Thyroid gland (tissue), 4 donors: ENCODE results near the gene AOC3. TPM values are rescaled to one million over a fixed set of nuclear protein-coding genes. Genes with fewer than 3 reads are reported as not detected.
A peak's percentile ranks its signal among the peaks of the same experiment; 100 is the strongest.
"Not testable (repeated sequence)": the region's sequence is repeated elsewhere in the genome, so short reads cannot be mapped to it uniquely, and the experiment has no call there.

ENCODE experiments used
- DNase-seq, 2 donors: peaks; one replicate each; pipeline ENCODE4 v3.0.0-alpha.2; 2019
- H3K27ac ChIP-seq, 3 donors: fragments of 200-600 bp; sonication (generic); 1 replicate in 2 of 3; 2 replicates in 1 of 3; pipeline ENCODE4 v1.5.1; 2016 to 2019; ENCODE audit warnings: mild to moderate bottlenecking in 1 of 3, moderate library complexity in 1 of 3
- H3K27me3 ChIP-seq: fragments of 200-600 bp; sonication (generic); one replicate; pipeline ENCODE4 v1.5.1; 2019
- H3K36me3 ChIP-seq, 2 donors: fragments of 200-600 bp; sonication (generic); one replicate each; pipeline ENCODE4 v1.5.1; 2016 to 2019
- H3K4me1 ChIP-seq, 2 donors: fragments of 200-600 bp; sonication (generic); one replicate each; pipeline ENCODE4 v1.5.1; 2017 to 2019
- H3K4me3 ChIP-seq, 3 donors: fragments of 200-600 bp; sonication (generic); replicated peaks in 1 of 3; 1 replicate in 2 of 3; 2 replicates in 1 of 3; pipeline ENCODE4 v1.5.1; 2016; ENCODE audit warnings: mild to moderate bottlenecking in 1 of 3
- H3K9me3 ChIP-seq: fragments of 200-600 bp; sonication (generic); one replicate; pipeline ENCODE4 v1.5.1; 2017
- POLR2A ChIP-seq, 2 donors: fragments of 450-650 bp; IDR thresholded peaks; one replicate each; pipeline ENCODE4 v1.6.1; 2017; ENCODE audit warnings: antibody characterized with exemption in 2 of 2, mild to moderate bottlenecking in 2 of 2, moderate library complexity in 1 of 2
- WGBS, 2 donors: methylation state at CpG; one replicate each; pipeline ENCODE4 v1.1.5; 2017; 5-methylcytosine and 5-hydroxymethylcytosine counted together
- intact Hi-C: fragments of 100-400 bp; cut with DNase I; formaldehyde crosslinking; loops from one replicate; pipeline ENCODE4 v1.15.1; 2023
- total RNA-seq, 4 donors: library from RNA; depleted of rRNA; stranded (reverse); fragments of >200 nt; gene quantifications; one replicate each; pipeline ENCODE4 v1.2.3, GENCODE V29; 2016
- TF ChIP-seq, protein P1 (sequence below), 6 experiments: fragments of 200-600 bp in 3 of 6; fragments of 450-650 bp in 3 of 6; sonication (generic) in 3 of 6; IDR thresholded peaks; one replicate each; pipeline ENCODE4 v1.5.1; 2016 to 2019; ENCODE audit warnings: antibody characterized with exemption in 6 of 6, mild to moderate bottlenecking in 2 of 6, inconsistent platforms in 1 of 6, moderate library complexity in 1 of 6

The AOC3 gene
- total RNA-seq, 4 donors from 2014 or later: 4.2 to 11.6 (median 5.8) TPM

GRCh38 chr17:42866216-42866615 is 15.2 kb downstream of the AOC3 start:
- WGBS, 2 donors: 84 to 88% methylated on average over 3 to 4 of the region's 4 CpGs
- H3K36me3 ChIP-seq: no peaks in the 10 kb centered on the region
- TF ChIP-seq POLR2A (IDR thresholded peaks at IDR 0.05): no peak
- TF ChIP-seq, protein P1, sequence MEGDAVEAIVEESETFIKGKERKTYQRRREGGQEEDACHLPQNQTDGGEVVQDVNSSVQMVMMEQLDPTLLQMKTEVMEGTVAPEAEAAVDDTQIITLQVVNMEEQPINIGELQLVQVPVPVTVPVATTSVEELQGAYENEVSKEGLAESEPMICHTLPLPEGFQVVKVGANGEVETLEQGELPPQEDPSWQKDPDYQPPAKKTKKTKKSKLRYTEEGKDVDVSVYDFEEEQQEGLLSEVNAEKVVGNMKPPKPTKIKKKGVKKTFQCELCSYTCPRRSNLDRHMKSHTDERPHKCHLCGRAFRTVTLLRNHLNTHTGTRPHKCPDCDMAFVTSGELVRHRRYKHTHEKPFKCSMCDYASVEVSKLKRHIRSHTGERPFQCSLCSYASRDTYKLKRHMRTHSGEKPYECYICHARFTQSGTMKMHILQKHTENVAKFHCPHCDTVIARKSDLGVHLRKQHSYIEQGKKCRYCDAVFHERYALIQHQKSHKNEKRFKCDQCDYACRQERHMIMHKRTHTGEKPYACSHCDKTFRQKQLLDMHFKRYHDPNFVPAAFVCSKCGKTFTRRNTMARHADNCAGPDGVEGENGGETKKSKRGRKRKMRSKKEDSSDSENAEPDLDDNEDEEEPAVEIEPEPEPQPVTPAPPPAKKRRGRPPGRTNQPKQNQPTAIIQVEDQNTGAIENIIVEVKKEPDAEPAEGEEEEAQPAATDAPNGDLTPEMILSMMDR (IDR thresholded peaks at IDR 0.05): no peak
- no peaks in the 10 kb centered on the region for H3K9me3 ChIP-seq
- peak overlapping the region in 1 of 3 donors; percentile 73 for H3K27ac ChIP-seq
- H3K4me3 ChIP-seq: no peak overlapping the region
- no peaks in the 10 kb centered on the region for H3K27me3 ChIP-seq
- DNase-seq: no peak
- intact Hi-C loops: no loop called here
- H3K4me1 ChIP-seq: peaks cover 23 to 37% of the 10 kb centered on the region in 2 donors

- WGBS, 2 donors: 53 to 73% methylated on average over 8 to 11 of the region's 12 CpGs
- H3K9me3 ChIP-seq: no peaks in the 10 kb centered on the region
- intact Hi-C loops: no loop called here
These were observed 15.9 kb downstream of the AOC3 start for GRCh38 chr17:42866631-42867575.

GRCh38 chr17:42867694-42868261 is 16.8 kb downstream of the AOC3 start:
- H3K36me3 ChIP-seq, DNase-seq, H3K4me3 ChIP-seq, intact Hi-C loops, H3K27ac ChIP-seq, H3K9me3 ChIP-seq, H3K27me3 ChIP-seq: not testable (repeated sequence)
- WGBS, 2 donors: 94% methylated on average over 11 of the region's 21 CpGs; no CpG with 5 or more reads in 1 of the 2 donors
- H3K4me1 ChIP-seq: peaks cover 23 to 37% of the 10 kb centered on the region in 2 donors

More at GRCh38 chr17:42866631-42867575, 15.9 kb downstream of the AOC3 start:
- peaks cover 23 to 37% of the 10 kb centered on the region in 2 donors for H3K4me1 ChIP-seq
- no peak for DNase-seq
- TF ChIP-seq, protein P1 (IDR thresholded peaks at IDR 0.05): no peak
- no peak for TF ChIP-seq POLR2A (IDR thresholded peaks at IDR 0.05)
- no peaks in the 10 kb centered on the region for H3K27me3 ChIP-seq
- no peak overlapping the region for H3K27ac ChIP-seq
- H3K4me3 ChIP-seq: no peak overlapping the region
- no peaks in the 10 kb centered on the region for H3K36me3 ChIP-seq

- no peaks in the 10 kb centered on the region for H3K9me3 ChIP-seq
- DNase-seq: no peak
These were observed 17.3 kb downstream of the AOC3 start for GRCh38 chr17:42868338-42868737.

GRCh38 chr17:42871647-42872046 is 20.6 kb downstream of the AOC3 start:
- Histone ChIP-seq H3K4me3 (no peak overlapping the region), H3K4me1 (peaks cover 0 to 11% of the 10 kb centered on the region in 2 donors), H3K36me3 (no peaks in the 10 kb centered on the region), H3K9me3 (no peaks in the 10 kb centered on the region), H3K27me3 (no peaks in the 10 kb centered on the region), H3K27ac (no peak overlapping the region)
- WGBS, 2 donors: 90 to 98% methylated on average over 4 of the region's 4 CpGs
- no peak for TF ChIP-seq POLR2A (IDR thresholded peaks at IDR 0.05)
- intact Hi-C loops: no loop called here
- no peak for DNase-seq

More at GRCh38 chr17:42868338-42868737, 17.3 kb downstream of the AOC3 start:
- TF ChIP-seq POLR2A (IDR thresholded peaks at IDR 0.05): no peak
- TF ChIP-seq, protein P1 (IDR thresholded peaks at IDR 0.05): no peak
- Histone ChIP-seq H3K27ac (no peak overlapping the region), H3K4me3 (no peak overlapping the region), H3K4me1 (peaks cover 23 to 37% of the 10 kb centered on the region in 2 donors), H3K27me3 (no peaks in the 10 kb centered on the region), H3K36me3 (no peaks in the 10 kb centered on the region)
- intact Hi-C loops: no loop called here
- WGBS, 2 donors: 94 to 97% methylated on average over 10 to 12 of the region's 12 CpGs
